Keratinocyte (primary cell): ENCODE data around the gene ABL1. TPM values are rescaled to one million over a fixed set of nuclear protein-coding genes. Genes with fewer than 3 reads are reported as not detected.

Experiments used
- DNase-seq: peaks from one replicate; pipeline ENCODE4 v3.0.0-alpha.2; 2011; ENCODE audit warnings: low read depth, missing footprints, low spot score
- FAIRE-seq: peaks from 2 replicates; lab custom pipeline; 2011; peaks lifted over from hg19 to GRCh38; lab: Jason Lieb, UNC
- H2AFZ ChIP-seq: 2 replicates; pipeline ENCODE4 v1.6.0; 2012; ENCODE audit warnings: low read length, control low read depth, inconsistent platforms; ENCODE audit not compliant: control insufficient read depth
- H3K27ac ChIP-seq: 2 replicates; pipeline ENCODE4 v1.5.1; 2011; ENCODE audit warnings: low read length; ENCODE audit not compliant: control insufficient read depth, insufficient read depth
- H3K27me3 ChIP-seq: 3 replicates; pipeline ENCODE4 v1.6.0; 2011; ENCODE audit warnings: low read length; ENCODE audit not compliant: control insufficient read depth, insufficient read depth; ENCODE audit errors: extremely low read depth
- H3K36me3 ChIP-seq, 2 experiments: 2 replicates in 1 of 2; 3 replicates in 1 of 2; pipeline ENCODE4 v1.5.1; 2011; ENCODE audit warnings: low read length in 2 of 2, mild to moderate bottlenecking in 1 of 2; ENCODE audit not compliant: control insufficient read depth in 2 of 2, insufficient read depth in 2 of 2; ENCODE audit errors: extremely low read depth in 1 of 2
- H3K4me1 ChIP-seq: 3 replicates; pipeline ENCODE4 v1.5.1; 2011; ENCODE audit warnings: low read length; ENCODE audit not compliant: control insufficient read depth, insufficient read depth; ENCODE audit errors: extremely low read depth
- H3K4me2 ChIP-seq: 3 replicates; pipeline ENCODE4 v1.6.0; 2011; ENCODE audit warnings: low read depth, low read length; ENCODE audit not compliant: control insufficient read depth, insufficient read depth; ENCODE audit errors: extremely low read depth
- H3K4me3 ChIP-seq, 3 experiments: fragments of 200-600 bp in 1 of 3; sonication (generic) in 1 of 3; 2 replicates in 2 of 3; 3 replicates in 1 of 3; pipeline ENCODE4 v1.5.1; 2011 to 2016; ENCODE audit warnings: low read length in 3 of 3, mild to moderate bottlenecking in 3 of 3, control low read depth in 2 of 3, inconsistent platforms in 1 of 3, low read depth in 1 of 3, mixed read lengths in 1 of 3, mixed run types in 1 of 3, moderate library complexity in 1 of 3; ENCODE audit not compliant: control insufficient read depth in 2 of 3, insufficient read depth in 2 of 3; ENCODE audit errors: extremely low read depth in 1 of 3
- H3K79me2 ChIP-seq: 2 replicates; pipeline ENCODE4 v1.6.0; 2012; ENCODE audit warnings: low read length; ENCODE audit not compliant: control insufficient read depth, insufficient read depth
- H3K9ac ChIP-seq: 3 replicates; pipeline ENCODE4 v1.6.0; 2011; ENCODE audit warnings: low read length; ENCODE audit not compliant: control insufficient read depth, insufficient read depth; ENCODE audit errors: extremely low read depth
- H3K9me1 ChIP-seq: 3 replicates; pipeline ENCODE4 v1.6.0; 2011; ENCODE audit warnings: low read length; ENCODE audit not compliant: control insufficient read depth, insufficient read depth; ENCODE audit errors: extremely low read depth
- H3K9me3 ChIP-seq: 2 replicates; pipeline ENCODE4 v1.5.1; 2012; ENCODE audit warnings: low read depth, low read length; ENCODE audit not compliant: control insufficient read depth
- H4K20me1 ChIP-seq: 3 replicates; pipeline ENCODE4 v1.6.0; 2011; ENCODE audit warnings: low read length; ENCODE audit not compliant: control insufficient read depth, insufficient read depth; ENCODE audit errors: extremely low read depth
- CTCF ChIP-seq, 3 experiments: IDR thresholded peaks in 1 of 3; conservative IDR thresholded peaks in 1 of 3; optimal IDR thresholded peaks in 1 of 3; 2 replicates in 2 of 3; 3 replicates in 1 of 3; pipeline versions ENCODE3 to v1.5.1; 2011; ENCODE audit warnings: low read length in 3 of 3, mild to moderate bottlenecking in 3 of 3, moderate library complexity in 2 of 3, control low read depth in 1 of 3, inconsistent platforms in 1 of 3; ENCODE audit not compliant: insufficient read depth in 2 of 3; ENCODE audit errors: extremely low read depth in 1 of 3
- EZH2 ChIP-seq: IDR thresholded peaks from one replicate; pipeline ENCODE4 v1.6.1; 2012; ENCODE audit warnings: inconsistent platforms, mild to moderate bottlenecking, low read length, moderate library complexity
- dilution Hi-C: fragments of 300-500 bp; cut with MboI; formaldehyde crosslinking; loops from one replicate; pipeline ENCODE4 v1.7.0; 2020; ENCODE audit warnings: low sequenced_read_pairs; ENCODE audit not compliant: extremely low pct_ligation_motif_present
- polyA plus RNA-seq, 5 experiments: library from polyadenylated mRNA; depleted of rRNA in 3 of 5; stranded (reverse) in 3 of 5; stranded (forward) in 1 of 5; unstranded in 1 of 5; fragments of >200 nt; gene quantifications; 1 replicate in 1 of 5; 2 replicates in 3 of 5; 3 replicates in 1 of 5; pipeline versions ENCODE4 v1.2.1 to v1.2.3, GENCODE V29; 2011 to 2012; ENCODE audit warnings: missing spikeins in 2 of 5, low read depth in 1 of 5, low replicate concordance in 1 of 5

Gene ABL1
- polyA plus RNA-seq, 1 donor (not counting 4 experiments of a cell fraction or from before 2014, with no cell fraction given), result 17.0 TPM

GRCh38 chr9:130906735-130907416, 71.8 kb downstream of the ABL1 start:
- no peak overlapping the region for H2AFZ ChIP-seq
- no peak overlapping the region for H3K4me2 ChIP-seq

GRCh38 chr9:130908146-130908877, 73.3 kb downstream of the ABL1 start:
- Histone ChIP-seq H3K4me3 (no peak overlapping the region), H3K9me1 (no peaks in the 10 kb centered on the region), H3K4me2 (peak overlapping the region; percentile 22), H3K36me3 (no peaks in the 10 kb centered on the region), H4K20me1 (no peaks in the 10 kb centered on the region), H3K27me3 (peaks cover 9% of the 10 kb centered on the region), H3K4me1 (peaks cover 12% of the 10 kb centered on the region), H3K9me3 (no peaks in the 10 kb centered on the region), H2AFZ (peak overlapping the region; percentile 3), H3K79me2 (no peaks in the 10 kb centered on the region), H3K27ac (no peak overlapping the region), H3K9ac (no peak overlapping the region)
- FAIRE-seq, result peak; percentile 65
- dilution Hi-C loops, result no loop called here
- TF ChIP-seq CTCF (optimal IDR thresholded peaks at IDR 0.05 in 1 of 3, IDR thresholded peaks at IDR 0.05 in 1 of 3, conservative IDR thresholded peaks at IDR 0.05 in 1 of 3; ENCODE audit: extremely low read depth in 1 of 3, insufficient read depth in 2 of 3, low read length in 3 of 3) (peak in 1 of 3 experiments; percentile 14), EZH2 (no peak)
- no peak for DNase-seq

More at GRCh38 chr9:130906735-130907416, 71.8 kb downstream of the ABL1 start:
- H3K9ac ChIP-seq, result no peak overlapping the region
- peaks cover 22% of the 10 kb centered on the region for H3K27me3 ChIP-seq
- TF ChIP-seq CTCF (optimal IDR thresholded peaks at IDR 0.05 in 1 of 3, IDR thresholded peaks at IDR 0.05 in 1 of 3, conservative IDR thresholded peaks at IDR 0.05 in 1 of 3; ENCODE audit: extremely low read depth in 1 of 3, insufficient read depth in 2 of 3, low read length in 3 of 3), result no peak
- no peak for TF ChIP-seq EZH2
- DNase-seq, result no peak
- H3K36me3 ChIP-seq, result no peaks in the 10 kb centered on the region
- dilution Hi-C loops, result no loop called here
- H3K4me1 ChIP-seq, result peaks cover 8% of the 10 kb centered on the region
- FAIRE-seq, result no peak
- H3K4me3 ChIP-seq, result no peak overlapping the region
- H3K9me3 ChIP-seq, result no peaks in the 10 kb centered on the region
- H3K9me1 ChIP-seq, result no peaks in the 10 kb centered on the region
- H3K27ac ChIP-seq, result no peak overlapping the region
- H3K79me2 ChIP-seq, result no peaks in the 10 kb centered on the region
- H4K20me1 ChIP-seq, result no peaks in the 10 kb centered on the region
